ENCODE results near the gene ACSL1.

Gene ACSL1

DNA sequence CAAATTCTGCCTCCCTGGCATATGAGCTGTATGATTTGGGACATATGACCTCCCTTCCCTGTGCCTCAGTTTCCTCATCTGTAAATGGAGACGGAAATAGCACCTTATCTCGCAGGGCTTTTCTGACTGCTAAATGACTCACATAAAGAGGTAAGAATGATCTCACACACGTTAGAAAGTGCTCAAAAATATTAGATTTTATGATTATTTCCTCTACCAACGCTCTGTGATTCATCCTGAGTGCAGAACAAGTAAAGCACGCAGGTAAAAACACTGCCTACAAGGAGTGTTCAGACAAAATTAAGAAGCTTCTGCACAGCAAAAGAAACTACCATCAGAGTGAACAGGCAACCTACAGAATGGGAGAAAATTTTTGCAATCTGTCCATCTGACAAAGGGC lies 21.1 kb downstream of the ACSL1 start:
- Histone ChIP-seq H2AFZ (ENCODE audit: low read depth, low read length) (no peak overlapping the region), H3K4me3 (ENCODE audit: low read length) (no peak overlapping the region), H3K9me3 (ENCODE audit: low read length) (no peaks in the 10 kb centered on the region), H3K4me1 (ENCODE audit: insufficient read depth, low read length) (peaks cover 11% of the 10 kb centered on the region), H3K36me3 (ENCODE audit: insufficient read depth, low read length) (no peaks in the 10 kb centered on the region), H3K27me3 (ENCODE audit: insufficient read depth, low read length) (peaks cover 6% of the 10 kb centered on the region)

DNA sequence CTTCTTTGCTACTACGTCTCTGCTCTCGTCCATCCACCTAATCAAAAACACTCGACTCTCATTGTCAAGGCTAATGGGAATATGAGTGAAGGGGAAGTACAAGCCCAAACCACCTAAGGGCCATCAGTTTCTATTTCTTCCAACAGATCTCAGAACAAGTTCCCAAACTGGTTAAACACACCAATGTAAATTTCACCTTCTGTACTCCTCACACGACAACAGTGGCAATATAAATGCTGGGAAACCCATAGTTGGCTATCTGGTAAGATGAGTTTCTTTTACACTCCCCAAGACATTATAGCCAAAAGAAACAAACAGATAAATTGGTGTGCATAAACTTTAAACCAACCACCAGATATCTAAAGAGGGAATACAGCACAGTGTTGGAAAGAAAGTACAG lies 21.9 kb downstream of the ACSL1 start:
- H2AFZ ChIP-seq (ENCODE audit: low read depth, low read length) = no peak overlapping the region
- no peak overlapping the region for H3K4me3 ChIP-seq (ENCODE audit: low read length)
- no peaks in the 10 kb centered on the region for H3K9me3 ChIP-seq (ENCODE audit: low read length)
- H3K27me3 ChIP-seq (ENCODE audit: insufficient read depth, low read length) = peaks cover 6% of the 10 kb centered on the region
- H3K36me3 ChIP-seq (ENCODE audit: insufficient read depth, low read length) = no peaks in the 10 kb centered on the region
- peaks cover 11% of the 10 kb centered on the region for H3K4me1 ChIP-seq (ENCODE audit: insufficient read depth, low read length)

DNA sequence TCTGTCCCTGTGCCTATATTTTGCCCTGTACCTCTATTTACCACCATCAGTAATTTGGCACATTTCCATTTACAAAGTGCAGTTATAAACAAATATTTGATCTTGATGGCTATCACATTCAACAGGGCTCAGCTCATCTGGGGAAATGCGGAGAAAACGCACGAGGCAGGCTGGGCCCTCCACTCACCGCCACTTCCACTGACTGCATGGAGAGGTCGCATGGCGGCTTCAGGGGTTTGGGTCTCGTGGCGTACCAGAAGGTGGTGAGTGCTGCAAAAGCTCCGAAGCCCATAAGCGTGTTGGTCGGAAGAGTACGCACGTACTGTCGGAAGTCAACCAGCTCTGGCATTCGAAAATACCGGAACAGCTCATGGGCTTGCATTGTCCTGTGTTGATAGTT lies 22.6 kb downstream of the ACSL1 start:
- peaks cover 4% of the 10 kb centered on the region for H3K4me1 ChIP-seq (ENCODE audit: insufficient read depth, low read length)
- H3K4me3 ChIP-seq (ENCODE audit: low read length) = no peak overlapping the region
- no peak overlapping the region for H2AFZ ChIP-seq (ENCODE audit: low read depth, low read length)
- no peaks in the 10 kb centered on the region for H3K9me3 ChIP-seq (ENCODE audit: low read length)
- H3K36me3 ChIP-seq (ENCODE audit: insufficient read depth, low read length) = no peaks in the 10 kb centered on the region
- H3K27me3 ChIP-seq (ENCODE audit: insufficient read depth, low read length) = peaks cover 6% of the 10 kb centered on the region

DNA sequence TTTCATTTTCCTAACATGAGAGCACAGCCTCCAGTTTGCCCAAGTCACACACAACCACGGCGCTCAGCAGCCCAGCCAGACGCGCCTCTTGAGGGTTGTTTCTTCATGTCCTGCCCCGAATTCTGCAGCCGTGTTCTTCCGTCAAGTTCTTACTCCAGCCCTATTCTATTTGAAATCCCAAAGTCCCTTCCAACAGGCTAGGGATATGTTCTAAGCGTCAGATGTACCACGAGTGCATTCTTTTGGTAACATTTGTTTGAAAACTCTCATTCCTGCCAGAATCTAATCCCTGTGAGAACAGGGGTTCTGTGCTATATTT lies 23.1 kb downstream of the ACSL1 start:
- Histone ChIP-seq H3K4me1 (ENCODE audit: insufficient read depth, low read length) (no peaks in the 10 kb centered on the region), H2AFZ (ENCODE audit: low read depth, low read length) (no peak overlapping the region), H3K9me3 (ENCODE audit: low read length) (no peaks in the 10 kb centered on the region), H3K36me3 (ENCODE audit: insufficient read depth, low read length) (no peaks in the 10 kb centered on the region), H3K27me3 (ENCODE audit: insufficient read depth, low read length) (peaks cover 4% of the 10 kb centered on the region), H3K4me3 (ENCODE audit: low read length) (no peak overlapping the region)

DNA sequence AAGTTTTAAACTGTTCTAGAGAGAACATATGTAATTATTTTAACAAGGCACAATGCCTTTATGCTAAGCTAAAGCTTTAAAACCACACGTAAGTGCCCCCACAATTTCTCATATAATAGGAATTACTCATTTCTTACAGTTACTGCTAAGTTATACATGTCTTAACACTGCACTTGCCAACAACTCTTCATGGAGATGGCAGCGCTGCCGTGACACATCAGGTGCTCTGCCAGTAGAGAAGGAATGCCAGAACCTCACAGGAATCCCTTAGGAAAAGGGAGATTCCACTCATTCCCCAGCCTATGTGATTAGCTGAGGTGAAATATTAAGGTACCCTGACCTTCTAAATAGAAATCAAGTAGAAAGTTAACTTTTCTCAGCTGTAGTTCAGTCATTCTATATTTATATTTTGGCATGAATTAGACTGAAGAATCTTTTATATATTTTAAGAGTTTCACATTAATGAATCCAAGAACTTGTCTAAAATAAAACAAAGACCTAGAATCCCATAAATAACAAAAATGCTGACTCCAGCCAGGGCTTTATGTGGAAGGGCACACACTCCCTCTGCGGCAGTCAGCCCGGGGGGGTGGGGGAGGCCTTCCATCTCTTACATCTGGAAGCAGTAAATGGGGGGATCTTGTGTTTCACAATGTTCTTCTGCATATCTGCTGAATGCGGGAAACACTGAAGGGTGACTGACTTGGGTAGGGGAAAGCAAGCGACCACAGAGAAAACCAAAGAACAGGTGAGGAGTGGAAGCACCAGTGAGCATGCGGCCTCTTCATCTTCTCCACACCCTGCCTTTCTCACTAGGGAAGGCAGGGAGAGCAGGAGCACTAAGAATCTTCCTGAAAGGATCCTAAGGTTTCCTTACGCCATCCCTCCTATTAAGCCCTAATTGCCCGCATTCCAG lies 23.7 kb downstream of the ACSL1 start:
- no peaks in the 10 kb centered on the region for H3K9me3 ChIP-seq (ENCODE audit: low read length)
- no peak overlapping the region for H2AFZ ChIP-seq (ENCODE audit: low read depth, low read length)
- no peaks in the 10 kb centered on the region for H3K27me3 ChIP-seq (ENCODE audit: insufficient read depth, low read length)
- H3K36me3 ChIP-seq (ENCODE audit: insufficient read depth, low read length) = no peaks in the 10 kb centered on the region
- H3K4me1 ChIP-seq (ENCODE audit: insufficient read depth, low read length) = no peaks in the 10 kb centered on the region
- H3K4me3 ChIP-seq (ENCODE audit: low read length) = no peak overlapping the region

DNA sequence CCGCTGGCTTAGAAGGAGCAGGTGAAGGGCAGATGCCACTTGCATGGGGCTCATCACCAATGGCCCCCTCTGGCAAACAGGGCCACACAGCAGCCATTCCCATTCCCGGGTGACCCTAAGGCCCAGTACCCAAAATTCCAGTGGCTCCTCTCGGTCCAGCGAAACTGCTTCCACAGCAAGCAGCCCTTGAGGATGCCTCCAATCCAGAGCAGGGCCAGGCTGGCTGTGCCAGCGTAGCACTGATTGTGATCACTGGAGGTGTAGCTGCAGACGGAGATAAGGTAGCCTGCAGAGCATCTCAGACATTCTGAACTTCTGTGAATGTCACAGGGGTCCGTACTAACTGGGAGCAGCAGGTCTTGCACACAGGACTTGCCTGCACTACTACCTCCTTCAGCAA lies 27.3 kb downstream of the ACSL1 start:
- Histone ChIP-seq H3K9me3 (ENCODE audit: low read length) (no peaks in the 10 kb centered on the region), H3K36me3 (ENCODE audit: insufficient read depth, low read length) (no peaks in the 10 kb centered on the region), H3K27me3 (ENCODE audit: insufficient read depth, low read length) (no peaks in the 10 kb centered on the region), H3K4me1 (ENCODE audit: insufficient read depth, low read length) (no peaks in the 10 kb centered on the region), H2AFZ (ENCODE audit: low read depth, low read length) (no peak overlapping the region), H3K4me3 (ENCODE audit: low read length) (no peak overlapping the region)

DNA sequence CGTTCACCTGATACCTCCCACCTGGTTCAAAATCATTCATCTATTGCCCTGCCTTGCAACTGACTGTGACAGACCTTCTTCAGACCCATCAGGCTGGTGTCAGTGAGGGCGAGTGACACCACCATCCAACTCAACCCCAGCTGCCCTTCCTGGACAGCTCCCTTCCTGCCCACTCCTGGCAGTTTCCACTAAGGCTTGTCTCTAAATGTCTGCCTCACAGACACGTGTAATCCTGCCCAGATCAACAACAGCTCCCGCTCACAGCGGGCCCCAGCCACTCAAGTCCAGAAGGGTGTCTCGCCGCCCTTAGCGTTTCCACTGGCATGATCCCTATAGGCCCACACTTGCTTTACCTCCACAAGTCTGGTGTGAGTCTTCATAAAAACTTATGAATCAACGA lies 28.9 kb downstream of the ACSL1 start:
- Histone ChIP-seq H3K9me3 (ENCODE audit: low read length) (no peaks in the 10 kb centered on the region), H3K36me3 (ENCODE audit: insufficient read depth, low read length) (no peaks in the 10 kb centered on the region), H3K4me3 (ENCODE audit: low read length) (no peak overlapping the region), H3K27me3 (ENCODE audit: insufficient read depth, low read length) (no peaks in the 10 kb centered on the region), H2AFZ (ENCODE audit: low read depth, low read length) (no peak overlapping the region), H3K4me1 (ENCODE audit: insufficient read depth, low read length) (peaks cover 8% of the 10 kb centered on the region)

DNA sequence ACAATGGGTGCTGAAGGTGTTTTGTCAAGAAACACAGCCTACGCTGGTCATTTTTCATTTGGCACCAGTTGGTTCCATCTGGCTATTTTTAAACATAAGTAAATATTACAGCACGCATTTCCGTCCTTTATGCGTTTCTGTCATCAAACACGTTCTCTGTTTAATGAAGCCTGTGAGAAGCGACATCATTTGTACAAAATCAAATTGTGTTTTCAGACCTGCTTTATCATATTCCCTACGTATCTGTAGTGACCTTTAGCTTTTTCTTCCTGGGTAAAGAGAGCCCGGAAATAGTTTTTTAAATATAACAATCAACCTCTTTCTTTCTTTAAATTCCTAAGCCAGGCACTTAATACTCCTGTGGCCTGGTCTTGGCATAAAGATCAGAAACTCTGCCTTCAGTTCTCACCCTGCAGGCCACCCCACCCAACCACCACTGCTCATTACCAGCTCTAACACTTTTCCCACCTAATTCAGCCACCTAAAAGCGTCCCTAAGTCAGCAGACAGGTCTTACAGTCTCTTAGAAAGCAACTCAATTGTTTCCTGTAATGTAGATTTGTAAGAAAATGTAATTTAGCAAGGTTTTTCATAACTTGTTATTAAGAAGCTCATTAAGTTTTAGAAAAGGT lies 30.4 kb downstream of the ACSL1 start:
- Histone ChIP-seq H3K36me3 (ENCODE audit: insufficient read depth, low read length) (no peaks in the 10 kb centered on the region), H3K27me3 (ENCODE audit: insufficient read depth, low read length) (no peaks in the 10 kb centered on the region), H3K9me3 (ENCODE audit: low read length) (no peaks in the 10 kb centered on the region), H3K4me1 (ENCODE audit: insufficient read depth, low read length) (peaks cover 8% of the 10 kb centered on the region), H3K4me3 (ENCODE audit: low read length) (no peak overlapping the region), H2AFZ (ENCODE audit: low read depth, low read length) (no peak overlapping the region)

DNA sequence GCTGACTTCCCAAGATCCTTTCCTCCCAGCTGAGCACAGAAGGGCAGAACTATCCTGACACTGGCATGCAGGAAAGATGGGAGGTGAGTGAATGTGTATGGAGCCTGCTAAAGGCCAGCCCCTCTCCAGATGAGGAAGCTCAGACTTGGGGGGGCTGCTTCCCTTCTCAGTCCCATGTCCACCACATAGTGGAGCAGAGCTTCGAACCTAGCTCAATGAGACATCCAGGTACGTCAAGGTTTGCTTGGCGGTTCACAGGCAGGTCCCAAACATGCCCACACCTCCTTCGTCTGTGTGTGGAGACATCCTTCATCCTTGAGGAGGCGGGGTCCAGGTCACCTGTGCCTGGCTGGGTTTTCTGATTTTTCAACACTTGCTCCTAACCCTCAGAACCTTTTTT lies 31.3 kb downstream of the ACSL1 start:
- no peaks in the 10 kb centered on the region for H3K27me3 ChIP-seq (ENCODE audit: insufficient read depth, low read length)
- H3K4me3 ChIP-seq (ENCODE audit: low read length) = no peak overlapping the region
- no peaks in the 10 kb centered on the region for H3K9me3 ChIP-seq (ENCODE audit: low read length)
- H2AFZ ChIP-seq (ENCODE audit: low read depth, low read length) = no peak overlapping the region
- no peaks in the 10 kb centered on the region for H3K36me3 ChIP-seq (ENCODE audit: insufficient read depth, low read length)
- peaks cover 8% of the 10 kb centered on the region for H3K4me1 ChIP-seq (ENCODE audit: insufficient read depth, low read length)

DNA sequence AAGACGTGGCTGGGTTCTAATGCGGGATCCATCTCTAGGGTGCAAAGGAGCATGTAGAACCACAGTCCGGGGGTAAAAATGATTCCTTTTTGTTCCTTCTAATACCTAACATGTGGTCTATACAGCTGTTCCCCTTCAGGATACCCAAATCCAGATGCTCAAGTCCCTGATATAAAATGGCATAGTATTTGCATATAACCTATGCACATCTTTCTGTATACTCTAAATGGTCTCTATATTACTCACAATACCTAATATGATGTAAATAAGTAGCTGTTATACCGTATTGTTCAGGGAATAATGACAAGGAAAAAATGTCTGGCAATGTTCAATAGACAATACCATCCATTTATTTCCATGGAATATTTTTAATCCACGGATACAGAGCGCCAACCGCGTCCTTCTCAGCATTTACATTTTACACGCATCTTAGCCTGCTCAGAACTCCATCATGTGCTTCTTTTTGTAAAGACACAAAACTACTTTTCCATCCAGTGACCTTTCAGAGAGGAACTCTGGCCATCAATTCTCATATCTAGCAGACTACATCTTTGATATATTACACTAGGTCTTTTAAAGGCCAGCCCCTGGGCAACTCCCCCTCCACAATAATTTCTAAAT lies 31.9 kb downstream of the ACSL1 start:
- H3K36me3 ChIP-seq (ENCODE audit: insufficient read depth, low read length) = no peaks in the 10 kb centered on the region
- no peak overlapping the region for H3K4me3 ChIP-seq (ENCODE audit: low read length)
- H2AFZ ChIP-seq (ENCODE audit: low read depth, low read length) = no peak overlapping the region
- peaks cover 8% of the 10 kb centered on the region for H3K4me1 ChIP-seq (ENCODE audit: insufficient read depth, low read length)
- H3K27me3 ChIP-seq (ENCODE audit: insufficient read depth, low read length) = no peaks in the 10 kb centered on the region
- H3K9me3 ChIP-seq (ENCODE audit: low read length) = no peaks in the 10 kb centered on the region

DNA sequence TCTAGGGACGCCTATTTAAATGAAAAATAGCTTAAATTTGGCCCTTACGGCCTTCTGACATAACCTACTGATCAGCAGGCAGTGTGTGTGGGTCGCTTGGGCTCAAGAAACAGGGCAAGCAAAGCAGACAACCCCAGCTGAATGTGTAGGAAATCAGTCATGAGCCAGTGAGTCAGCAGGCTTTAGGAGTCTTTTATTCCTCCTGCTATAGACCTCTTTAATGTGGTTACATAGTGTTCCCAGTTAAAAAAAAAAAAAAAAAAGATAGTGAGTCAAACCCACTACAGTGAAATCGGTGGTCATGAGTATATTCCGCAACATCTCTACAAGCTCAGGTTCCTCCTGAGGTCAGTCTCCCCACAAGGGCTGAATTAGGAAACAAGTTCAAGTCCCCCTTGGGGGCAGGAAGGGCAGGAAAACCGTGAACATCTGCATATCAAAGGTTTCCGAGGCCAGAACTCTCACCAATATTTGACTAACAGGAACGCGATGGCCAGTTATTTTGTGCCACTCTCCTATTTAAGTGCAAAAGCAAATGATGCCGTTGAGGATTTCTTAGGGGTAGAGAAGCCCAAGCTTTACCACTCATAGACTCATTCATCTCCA lies 32.7 kb downstream of the ACSL1 start:
- Histone ChIP-seq H3K4me3 (ENCODE audit: low read length) (no peak overlapping the region), H2AFZ (ENCODE audit: low read depth, low read length) (no peak overlapping the region), H3K27me3 (ENCODE audit: insufficient read depth, low read length) (no peaks in the 10 kb centered on the region), H3K4me1 (ENCODE audit: insufficient read depth, low read length) (peaks cover 8% of the 10 kb centered on the region), H3K9me3 (ENCODE audit: low read length) (no peaks in the 10 kb centered on the region), H3K36me3 (ENCODE audit: insufficient read depth, low read length) (no peaks in the 10 kb centered on the region)

DNA sequence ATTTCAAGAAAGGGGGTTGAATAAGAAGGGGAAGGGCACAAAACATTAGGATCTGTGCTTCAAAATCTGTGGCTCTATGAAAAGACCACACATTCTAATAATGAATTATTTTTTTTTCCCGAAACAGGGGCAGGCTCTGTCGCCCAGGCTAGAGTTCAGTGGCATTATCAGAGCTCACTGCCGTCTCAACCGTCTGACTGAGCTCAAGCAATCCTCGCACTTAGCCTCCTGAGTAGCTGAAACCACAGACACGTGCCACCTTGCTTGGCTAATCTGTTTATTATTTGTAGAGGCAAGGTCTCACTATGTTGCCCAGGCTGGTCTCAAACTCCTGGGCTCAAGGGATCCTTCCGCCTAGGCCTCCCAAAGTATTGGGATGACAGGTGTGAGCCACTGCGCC lies 33.4 kb downstream of the ACSL1 start:
- no peak overlapping the region for H3K4me3 ChIP-seq (ENCODE audit: low read length)
- no peak overlapping the region for H2AFZ ChIP-seq (ENCODE audit: low read depth, low read length)
- H3K9me3 ChIP-seq (ENCODE audit: low read length) = no peaks in the 10 kb centered on the region
- H3K27me3 ChIP-seq (ENCODE audit: insufficient read depth, low read length) = no peaks in the 10 kb centered on the region
- H3K4me1 ChIP-seq (ENCODE audit: insufficient read depth, low read length) = peaks cover 8% of the 10 kb centered on the region
- H3K36me3 ChIP-seq (ENCODE audit: insufficient read depth, low read length) = no peaks in the 10 kb centered on the region

DNA sequence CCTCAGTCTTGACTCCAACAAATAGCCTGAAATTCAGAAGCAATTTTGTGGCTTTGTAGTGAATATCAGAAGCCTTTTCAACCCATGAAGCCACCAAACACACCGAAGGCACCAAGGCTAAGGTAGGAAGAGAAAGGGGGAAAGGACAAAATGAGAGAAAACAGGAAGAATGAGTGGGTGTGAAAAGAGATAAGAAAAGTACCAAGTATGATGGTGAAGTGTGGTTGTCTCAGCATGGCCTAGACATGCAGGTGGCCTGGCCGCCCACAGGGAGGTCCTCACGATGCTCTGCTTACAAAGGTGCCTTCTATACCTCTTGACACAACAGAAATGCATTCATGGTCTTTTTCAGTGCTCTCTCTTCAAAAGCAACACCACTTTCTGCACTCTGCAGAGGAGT lies 34.9 kb downstream of the ACSL1 start:
- Histone ChIP-seq H3K4me1 (ENCODE audit: insufficient read depth, low read length) (peaks cover 8% of the 10 kb centered on the region), H2AFZ (ENCODE audit: low read depth, low read length) (no peak overlapping the region), H3K36me3 (ENCODE audit: insufficient read depth, low read length) (no peaks in the 10 kb centered on the region), H3K27me3 (ENCODE audit: insufficient read depth, low read length) (no peaks in the 10 kb centered on the region), H3K9me3 (ENCODE audit: low read length) (no peaks in the 10 kb centered on the region), H3K4me3 (ENCODE audit: low read length) (no peak overlapping the region)

Data from neuron (in vitro differentiated cells).